Mesenchymal stem cell (in vitro differentiated cells and primary cell): ENCODE data around the gene ISCU.
A peak's percentile ranks its signal among the peaks of the same experiment; 100 is the strongest.
"Not testable (repeated sequence)": the region's sequence is repeated elsewhere in the genome, so short reads cannot be mapped to it uniquely, and the experiment has no call there.

Experiments used
- DNase-seq: peaks from one replicate; pipeline ENCODE4 v3.0.0-alpha.2; 2013
- H2AFZ ChIP-seq: one replicate; pipeline ENCODE4 v1.6.1; 2013; ENCODE audit warnings: low read depth, mild to moderate bottlenecking, control low read depth, inconsistent platforms, low read length, moderate library complexity
- H2AK5ac ChIP-seq: 2 replicates; pipeline ENCODE4 v1.6.1; 2013; ENCODE audit warnings: low read length, moderate library complexity, mild to moderate bottlenecking, inconsistent platforms; ENCODE audit not compliant: severe bottlenecking
- H2BK120ac ChIP-seq: one replicate; pipeline ENCODE4 v1.6.1; 2013; ENCODE audit warnings: low read depth, mild to moderate bottlenecking, inconsistent platforms, low read length, moderate library complexity
- H2BK12ac ChIP-seq, 2 experiments: one replicate each; pipeline ENCODE4 v1.6.1; 2013; ENCODE audit warnings: inconsistent platforms in 2 of 2, low read length in 2 of 2, mild to moderate bottlenecking in 2 of 2, moderate library complexity in 2 of 2, control low read depth in 1 of 2
- H2BK15ac ChIP-seq: one replicate; pipeline ENCODE4 v1.6.1; 2013; ENCODE audit warnings: mild to moderate bottlenecking, low read depth, inconsistent platforms; ENCODE audit not compliant: poor library complexity, severe bottlenecking
- H2BK5ac ChIP-seq: 2 replicates; pipeline ENCODE4 v1.6.1; 2013; ENCODE audit warnings: low read depth, mild to moderate bottlenecking, low read length, control low read depth, inconsistent platforms; ENCODE audit not compliant: poor library complexity, severe bottlenecking
- H3K14ac ChIP-seq, 2 experiments: one replicate each; pipeline ENCODE4 v1.6.1; 2013; ENCODE audit warnings: inconsistent platforms in 2 of 2, low read length in 2 of 2, control low read depth in 1 of 2, mild to moderate bottlenecking in 1 of 2, moderate library complexity in 1 of 2
- H3K18ac ChIP-seq, 2 experiments: one replicate each; pipeline ENCODE4 v1.6.1; 2013; ENCODE audit warnings: inconsistent platforms in 2 of 2, low read length in 2 of 2, control low read depth in 1 of 2, low read depth in 1 of 2, mild to moderate bottlenecking in 1 of 2
- H3K23ac ChIP-seq, 2 experiments: one replicate each; pipeline ENCODE4 v1.6.1; 2013; ENCODE audit warnings: inconsistent platforms in 2 of 2, low read length in 2 of 2, mild to moderate bottlenecking in 2 of 2, moderate library complexity in 2 of 2, control low read depth in 1 of 2
- H3K27ac ChIP-seq: 2 replicates; pipeline ENCODE4 v1.5.1; 2013; ENCODE audit warnings: mild to moderate bottlenecking, moderate library complexity, low read length, control low read depth, inconsistent platforms; ENCODE audit not compliant: poor library complexity, severe bottlenecking
- H3K27me3 ChIP-seq, 2 experiments: 2 replicates each; pipeline versions ENCODE4 v1.6.1 to v1.7.0; 2013; ENCODE audit warnings: low read length in 2 of 2, mild to moderate bottlenecking in 2 of 2, moderate library complexity in 2 of 2, control low read depth in 1 of 2, inconsistent platforms in 1 of 2; ENCODE audit not compliant: control insufficient read depth in 1 of 2, insufficient read depth in 1 of 2
- H3K36me3 ChIP-seq, 2 experiments: 2 replicates each; pipeline versions ENCODE4 v1.6.1 to v1.7.0; 2013; ENCODE audit warnings: low read length in 2 of 2, control low read depth in 1 of 2, inconsistent platforms in 1 of 2, low read depth in 1 of 2, mild to moderate bottlenecking in 1 of 2; ENCODE audit not compliant: insufficient read depth in 2 of 2, control insufficient read depth in 1 of 2
- H3K4ac ChIP-seq, 2 experiments: one replicate each; pipeline ENCODE4 v1.6.1; 2013; ENCODE audit warnings: inconsistent platforms in 2 of 2, low read length in 2 of 2, mild to moderate bottlenecking in 2 of 2, moderate library complexity in 2 of 2, control low read depth in 1 of 2, low read depth in 1 of 2
- H3K4me1 ChIP-seq: 2 replicates; pipeline ENCODE4 v1.6.1; 2013; ENCODE audit warnings: low read depth, low read length, control low read depth; ENCODE audit not compliant: control insufficient read depth, insufficient read depth
- H3K4me2 ChIP-seq: 2 replicates; pipeline ENCODE4 v1.6.1; 2013; ENCODE audit warnings: low read length, mild to moderate bottlenecking, inconsistent platforms; ENCODE audit not compliant: poor library complexity, severe bottlenecking
- H3K4me3 ChIP-seq, 2 experiments: 2 replicates each; pipeline versions ENCODE4 v1.5.1 to v1.7.0; 2013; ENCODE audit warnings: low read length in 2 of 2, mild to moderate bottlenecking in 2 of 2, control low read depth in 1 of 2, low read depth in 1 of 2; ENCODE audit not compliant: insufficient read depth in 1 of 2
- H3K79me1 ChIP-seq: replicated peaks from 2 replicates; pipeline ENCODE4 v1.6.1; 2013; ENCODE audit warnings: mild to moderate bottlenecking, control low read depth, low read length, inconsistent platforms; ENCODE audit not compliant: poor library complexity, severe bottlenecking
- H3K9ac ChIP-seq: 2 replicates; pipeline ENCODE4 v1.7.0; 2013; ENCODE audit warnings: mild to moderate bottlenecking, low read length, moderate library complexity
- H3K9me3 ChIP-seq: 2 replicates; pipeline ENCODE4 v1.7.0; 2013; ENCODE audit warnings: mild to moderate bottlenecking, low read length; ENCODE audit not compliant: control insufficient read depth
- H4K8ac ChIP-seq: one replicate; pipeline ENCODE4 v1.6.1; 2013; ENCODE audit warnings: inconsistent platforms, mild to moderate bottlenecking, low read length, moderate library complexity
- H4K91ac ChIP-seq: one replicate; pipeline ENCODE4 v1.6.1; 2013; ENCODE audit warnings: mild to moderate bottlenecking, low read length, inconsistent platforms
- WGBS: methylation state at CpG from one replicate; pipeline ENCODE4 v1.1.7; 2013; ENCODE audit warnings: mixed read lengths; 5-methylcytosine and 5-hydroxymethylcytosine counted together

ISCU gene

DNA sequence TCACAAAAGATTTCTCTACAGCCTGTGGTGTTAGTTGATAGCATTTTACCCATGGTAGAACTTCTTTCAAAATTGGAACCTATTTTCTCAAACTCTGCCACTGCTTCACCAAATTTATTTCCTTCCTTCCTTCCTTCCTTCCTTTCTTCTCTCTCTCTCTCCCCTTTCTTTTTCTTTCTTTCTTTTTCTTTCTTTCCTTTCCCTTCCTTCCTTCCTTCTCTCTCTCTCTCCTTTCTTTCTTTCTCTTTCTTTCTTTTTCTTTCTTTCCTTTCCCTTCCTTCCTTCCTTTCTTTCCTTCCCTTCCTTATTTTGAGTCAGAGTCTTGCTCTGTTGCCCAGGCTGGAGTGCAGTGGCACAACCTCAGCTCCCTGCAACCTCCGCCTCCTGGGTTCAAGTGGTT, 11.9 kb downstream of the ISCU start:
- not testable (repeated sequence) for H2BK5ac ChIP-seq, H2BK12ac ChIP-seq, H3K27ac ChIP-seq, H3K9ac ChIP-seq, H3K4me2 ChIP-seq, H3K36me3 ChIP-seq, H3K18ac ChIP-seq, H4K91ac ChIP-seq, H3K4me3 ChIP-seq, H2AK5ac ChIP-seq, H3K14ac ChIP-seq, H3K4ac ChIP-seq, H2AFZ ChIP-seq, H4K8ac ChIP-seq, DNase-seq, H3K79me1 ChIP-seq, H2BK120ac ChIP-seq, H2BK15ac ChIP-seq, H3K27me3 ChIP-seq, H3K9me3 ChIP-seq, H3K23ac ChIP-seq
- WGBS = 100% methylated on average over 1 of the region's 1 CpG
- peaks cover 12% of the 10 kb centered on the region for H3K4me1 ChIP-seq

DNA sequence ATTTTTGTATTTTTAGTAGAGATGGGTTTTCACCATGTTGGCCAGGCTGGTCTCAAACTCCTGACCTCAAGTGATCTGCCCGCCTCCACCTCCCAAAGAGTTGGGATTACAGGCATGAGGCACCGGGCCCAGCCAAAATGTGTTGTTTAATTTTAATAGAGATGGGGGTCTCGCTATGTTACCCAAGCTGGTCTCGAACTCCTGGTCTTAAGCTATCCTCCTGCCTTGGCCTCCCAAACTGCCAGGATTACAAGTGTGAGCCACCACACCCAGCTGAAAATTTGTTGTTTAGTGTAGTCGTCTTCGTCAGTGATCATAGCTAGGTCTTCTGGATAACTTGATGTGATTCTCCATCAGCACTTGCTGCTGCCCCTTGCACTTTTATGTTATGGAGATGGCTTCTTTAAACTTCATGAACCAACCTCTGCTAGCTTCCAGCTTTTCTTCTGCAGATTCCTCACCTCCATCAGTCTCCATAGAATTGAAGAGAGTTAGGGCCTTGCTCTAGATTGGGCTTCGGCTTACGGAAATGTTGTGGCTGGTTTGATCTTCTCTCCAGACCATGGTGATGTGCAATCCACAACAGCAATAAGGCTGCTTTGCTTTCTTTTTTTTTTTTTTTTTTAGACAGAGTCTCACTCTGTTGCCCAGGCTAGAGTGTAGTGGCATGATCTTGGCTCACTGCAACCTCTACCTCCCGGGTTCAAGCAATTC, 13.0 kb downstream of the ISCU start:
- Histone ChIP-seq H3K9me3 (no peaks in the 10 kb centered on the region), H3K27me3 (no peaks in the 10 kb centered on the region), H2BK12ac (peak overlapping the region; percentile 44 to 82), H3K14ac (no peak overlapping the region), H2AFZ (no peak overlapping the region), H3K27ac (no peak overlapping the region), H3K18ac (no peak overlapping the region), H3K4ac (peak overlapping the region in 1 of 2 experiments; percentile 66), H3K36me3 (no peaks in the 10 kb centered on the region), H3K9ac (no peak overlapping the region), H3K23ac (no peak overlapping the region), H3K4me1 (peaks cover 12% of the 10 kb centered on the region), H3K4me2 (no peak overlapping the region), H2BK120ac (no peak overlapping the region), H4K8ac (no peak overlapping the region), H2BK15ac (no peak overlapping the region), H3K4me3 (no peak overlapping the region), H4K91ac (no peak overlapping the region), H2AK5ac (peak overlapping the region; percentile 77), H2BK5ac (no peak overlapping the region), H3K79me1 (no peaks in the 10 kb centered on the region)
- WGBS = 97% methylated on average over 9 of the region's 9 CpGs
- DNase-seq = no peak

DNA sequence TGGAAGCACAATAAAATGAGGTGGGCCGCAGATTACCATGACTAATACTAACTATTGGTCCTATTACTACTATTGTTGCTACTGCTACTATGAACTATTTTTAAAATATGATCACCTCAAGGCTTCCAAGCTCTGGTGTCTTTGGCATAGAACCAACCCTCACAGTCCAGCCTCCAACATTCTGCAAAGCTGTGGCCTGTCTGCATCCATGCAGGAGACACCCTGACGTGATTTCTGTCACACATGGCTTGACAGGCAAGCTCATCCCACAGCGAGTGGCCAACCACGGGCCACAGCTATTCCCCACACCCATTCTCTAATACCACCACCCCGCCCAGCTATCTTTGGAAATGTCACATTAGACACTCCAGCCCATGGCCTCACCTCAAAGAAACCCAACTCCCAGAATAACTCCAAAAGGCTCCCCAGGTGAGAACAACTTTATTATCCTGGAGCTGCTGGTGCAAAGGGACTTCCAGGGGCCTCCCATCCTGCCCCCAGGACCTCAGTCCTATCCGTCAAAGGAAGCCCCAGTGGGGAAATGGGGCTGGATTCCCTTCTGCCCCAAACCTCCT, 14.4 kb downstream of the ISCU start:
- peak overlapping the region; percentile 57 to 71 for H3K4ac ChIP-seq
- peak overlapping the region; percentile 52 for H4K8ac ChIP-seq
- H3K9me3 ChIP-seq = no peaks in the 10 kb centered on the region
- H3K27me3 ChIP-seq = no peaks in the 10 kb centered on the region
- H3K4me3 ChIP-seq = no peak overlapping the region
- peak overlapping the region in 1 of 2 experiments; percentile 31 for H3K18ac ChIP-seq
- DNase-seq = no peak
- H3K9ac ChIP-seq = no peak overlapping the region
- H2AK5ac ChIP-seq = peak overlapping the region; percentile 81
- no peak overlapping the region for H2AFZ ChIP-seq
- peak overlapping the region; percentile 80 to 85 for H2BK12ac ChIP-seq
- no peak overlapping the region for H2BK5ac ChIP-seq
- H2BK120ac ChIP-seq = no peak overlapping the region
- H2BK15ac ChIP-seq = no peak overlapping the region
- peak overlapping the region; percentile 57 for H3K27ac ChIP-seq
- no peak overlapping the region for H3K23ac ChIP-seq
- H4K91ac ChIP-seq = peak overlapping the region; percentile 64
- peaks cover 8% of the 10 kb centered on the region for H3K4me1 ChIP-seq
- no peaks in the 10 kb centered on the region for H3K79me1 ChIP-seq
- H3K14ac ChIP-seq = no peak overlapping the region
- no peak overlapping the region for H3K4me2 ChIP-seq
- 70% methylated on average over 6 of the region's 6 CpGs for WGBS
- no peaks in the 10 kb centered on the region for H3K36me3 ChIP-seq

DNA sequence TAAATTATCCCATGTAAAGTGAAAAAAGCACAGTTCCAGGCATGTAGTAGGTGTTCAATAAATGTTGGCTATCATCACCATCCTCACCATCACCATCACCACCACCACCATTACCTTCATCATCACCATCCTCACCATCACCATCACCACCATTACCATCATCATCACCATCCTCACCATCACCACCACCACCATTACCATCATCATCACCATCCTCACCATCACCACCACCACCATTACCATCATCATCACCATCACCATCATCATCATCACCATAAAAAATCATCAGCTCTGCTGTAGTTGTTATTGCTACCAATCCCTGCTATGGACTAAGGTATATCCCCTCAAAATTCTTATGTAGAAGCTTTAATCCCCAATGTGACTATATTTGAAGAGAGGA, 15.1 kb downstream of the ISCU start:
- Histone ChIP-seq H2BK120ac (no peak overlapping the region), H3K27me3 (no peaks in the 10 kb centered on the region), H3K14ac (no peak overlapping the region), H2AK5ac (no peak overlapping the region), H3K9ac (no peak overlapping the region), H3K4ac (no peak overlapping the region), H2BK12ac (peak overlapping the region in 1 of 2 experiments; percentile 77), H2AFZ (no peak overlapping the region), H4K91ac (no peak overlapping the region), H3K36me3 (no peaks in the 10 kb centered on the region), H3K4me2 (no peak overlapping the region), H3K18ac (no peak overlapping the region), H4K8ac (no peak overlapping the region), H2BK15ac (no peak overlapping the region), H3K4me3 (no peak overlapping the region), H3K79me1 (no peaks in the 10 kb centered on the region), H3K23ac (no peak overlapping the region), H3K4me1 (peaks cover 9% of the 10 kb centered on the region), H3K9me3 (no peaks in the 10 kb centered on the region), H2BK5ac (no peak overlapping the region), H3K27ac (no peak overlapping the region)
- no peak for DNase-seq
